Uterus (tissue), 4 donors: Measurements from ENCODE around the gene TADA1. TPM values are rescaled to one million over a fixed set of nuclear protein-coding genes. Genes with fewer than 3 reads are reported as not detected.

ENCODE experiments used
- DNase-seq, 2 donors: peaks; one replicate each; pipeline ENCODE4 v3.0.0-alpha.2; 2019 to 2020
- H3K27ac ChIP-seq, 2 donors: fragments of 200-600 bp; sonication (generic); 1 replicate in 1 of 2; 2 replicates in 1 of 2; pipeline ENCODE4 v1.5.1; 2016 to 2018
- H3K27me3 ChIP-seq, 2 donors: fragments of 200-600 bp; sonication (generic); one replicate each; pipeline ENCODE4 v1.5.1; 2018 to 2019; ENCODE audit warnings: control low read depth in 1 of 2
- H3K36me3 ChIP-seq, 2 donors: fragments of 200-600 bp; sonication (generic); one replicate each; pipeline ENCODE4 v1.5.1; 2019; ENCODE audit warnings: control low read depth in 1 of 2
- H3K4me1 ChIP-seq, 2 donors: fragments of 200-600 bp; sonication (generic); one replicate each; pipeline ENCODE4 v1.5.1; 2018 to 2019; ENCODE audit warnings: control low read depth in 1 of 2
- H3K4me3 ChIP-seq, 2 donors: fragments of 200-600 bp; sonication (generic); 1 replicate in 1 of 2; 2 replicates in 1 of 2; pipeline ENCODE4 v1.5.1; 2018 to 2019; ENCODE audit warnings: mild to moderate bottlenecking in 1 of 2
- H3K9me3 ChIP-seq, 2 donors: fragments of 200-600 bp; sonication (generic); one replicate each; pipeline ENCODE4 v1.5.1; 2019; ENCODE audit warnings: control low read depth in 1 of 2
- CTCF ChIP-seq, 4 experiments: fragments of 200-600 bp in 2 of 4; fragments of 450-650 bp in 2 of 4; sonication (generic) in 2 of 4; IDR thresholded peaks; one replicate each; pipeline ENCODE4 v1.5.1; 2016 to 2019; ENCODE audit warnings: antibody characterized with exemption in 4 of 4, mild to moderate bottlenecking in 2 of 4, moderate library complexity in 1 of 4
- POLR2A ChIP-seq, 2 donors: fragments of 450-650 bp; IDR thresholded peaks; one replicate each; pipeline ENCODE4 v1.6.1; 2016; ENCODE audit warnings: antibody characterized with exemption in 2 of 2, mild to moderate bottlenecking in 1 of 2, moderate library complexity in 1 of 2
- intact Hi-C: fragments of 100-400 bp; cut with DNase I; formaldehyde crosslinking; loops from one replicate; pipeline ENCODE4 v1.15.1; 2023; ENCODE audit warnings: low total_unique reads
- total RNA-seq, 4 donors: library from RNA; depleted of rRNA in 3 of 4; stranded (reverse); fragments of >200 nt in 3 of 4; gene quantifications; one replicate each; pipeline versions ENCODE4 v1.1.0 to v1.2.4, GENCODE V29; 2014 to 2023
- donor health status: DM: yes; HTN: yes; CAD: no.

The TADA1 gene
- total RNA-seq, 4 donors from 2014 or later: 6.8 to 32.0 (median 18.8) TPM

- intact Hi-C loops: no loop called here
- H3K4me1 ChIP-seq: no peaks in the 10 kb centered on the region
Measured at GRCh38 chr1:166827426-166827825, 48.6 kb downstream of the TADA1 start.

GRCh38 chr1:166822385-166822784, 53.7 kb downstream of the TADA1 start:
- no peaks in the 10 kb centered on the region for H3K27me3 ChIP-seq
- H3K9me3 ChIP-seq: peaks cover 0 to 7% of the 10 kb centered on the region in 2 donors
- TF ChIP-seq POLR2A (IDR thresholded peaks at IDR 0.05): no peak
- TF ChIP-seq CTCF (IDR thresholded peaks at IDR 0.05): no peak
- H3K4me1 ChIP-seq: no peaks in the 10 kb centered on the region
- no peaks in the 10 kb centered on the region for H3K36me3 ChIP-seq
- DNase-seq: no peak
- no peak overlapping the region for H3K27ac ChIP-seq
- H3K4me3 ChIP-seq: no peak overlapping the region
- intact Hi-C loops: no loop called here

More at GRCh38 chr1:166827426-166827825, 48.6 kb downstream of the TADA1 start:
- Histone ChIP-seq H3K27me3 (no peaks in the 10 kb centered on the region), H3K4me3 (no peak overlapping the region), H3K27ac (no peak overlapping the region), H3K9me3 (peaks cover 0 to 9% of the 10 kb centered on the region in 2 donors), H3K36me3 (no peaks in the 10 kb centered on the region)
- TF ChIP-seq POLR2A (IDR thresholded peaks at IDR 0.05) (no peak), CTCF (IDR thresholded peaks at IDR 0.05) (no peak)
- no peak for DNase-seq

- H3K4me1 ChIP-seq: no peaks in the 10 kb centered on the region
- no peaks in the 10 kb centered on the region for H3K27me3 ChIP-seq
- no peak overlapping the region for H3K27ac ChIP-seq
- no peak for TF ChIP-seq POLR2A (IDR thresholded peaks at IDR 0.05)
- TF ChIP-seq CTCF (IDR thresholded peaks at IDR 0.05): no peak
- DNase-seq: no peak
- H3K36me3 ChIP-seq: no peaks in the 10 kb centered on the region
- peaks cover 0 to 7% of the 10 kb centered on the region in 2 donors for H3K9me3 ChIP-seq
- intact Hi-C loops: no loop called here
- H3K4me3 ChIP-seq: no peak overlapping the region
Measured at GRCh38 chr1:166819974-166820373, 56.1 kb downstream of the TADA1 start.

GRCh38 chr1:166814611-166815010, 61.5 kb downstream of the TADA1 start:
- H3K27me3 ChIP-seq: no peaks in the 10 kb centered on the region
- peaks cover 0 to 3% of the 10 kb centered on the region in 2 donors for H3K9me3 ChIP-seq
- intact Hi-C loops: no loop called here
- H3K4me1 ChIP-seq: no peaks in the 10 kb centered on the region
- DNase-seq: no peak
- no peak overlapping the region for H3K27ac ChIP-seq
- TF ChIP-seq CTCF (IDR thresholded peaks at IDR 0.05): no peak
- TF ChIP-seq POLR2A (IDR thresholded peaks at IDR 0.05): no peak
- no peak overlapping the region for H3K4me3 ChIP-seq
- H3K36me3 ChIP-seq: no peaks in the 10 kb centered on the region

GRCh38 chr1:166813508-166814223, 62.4 kb downstream of the TADA1 start:
- TF ChIP-seq POLR2A (IDR thresholded peaks at IDR 0.05): no peak
- no peak for TF ChIP-seq CTCF (IDR thresholded peaks at IDR 0.05)
- Histone ChIP-seq H3K36me3 (no peaks in the 10 kb centered on the region), H3K9me3 (no peaks in the 10 kb centered on the region), H3K4me3 (no peak overlapping the region), H3K27ac (no peak overlapping the region), H3K27me3 (no peaks in the 10 kb centered on the region), H3K4me1 (no peaks in the 10 kb centered on the region)
- DNase-seq: no peak
- intact Hi-C loops: no loop called here
